BJ (cell line): ENCODE measurements around the gene SLC25A11. TPM values are rescaled to one million over a fixed set of nuclear protein-coding genes. Genes with fewer than 3 reads are reported as not detected.
A peak's percentile ranks its signal among the peaks of the same experiment; 100 is the strongest.

Source experiments
- CTCF ChIA-PET: fragments of 350-600 bp; formaldehyde crosslinking; extraction: SDS; loops from one replicate; lab custom pipeline; 2021; ENCODE audit warnings: antibody characterized with exemption, inconsistent platforms; lab: Yijun Ruan, JAX
- POLR2A ChIA-PET: fragments of 300-600 bp; sonication (Branson Sonifier 250); formaldehyde crosslinking; extraction: SDS; loops from one replicate; lab custom pipeline; 2021; ENCODE audit warnings: antibody characterized with exemption; lab: Charles Lee
- DNase-seq: peaks from one replicate; pipeline ENCODE4 v3.0.0-alpha.2; 2011; ENCODE audit warnings: low read depth
- H3K27me3 ChIP-seq: 2 replicates; pipeline ENCODE4 v1.6.0; 2011; ENCODE audit warnings: low read length; ENCODE audit not compliant: control insufficient read depth, insufficient read depth
- H3K36me3 ChIP-seq: 2 replicates; pipeline ENCODE4 v1.5.1; 2011; ENCODE audit warnings: low read length; ENCODE audit not compliant: control insufficient read depth, insufficient read depth
- H3K4me3 ChIP-seq: 2 replicates; pipeline ENCODE4 v1.5.1; 2011; ENCODE audit warnings: low read depth, mild to moderate bottlenecking, control low read depth, low read length
- CTCF ChIP-seq: IDR thresholded peaks from 2 replicates; pipeline ENCODE4 v1.5.1; 2011; ENCODE audit warnings: low read depth, mild to moderate bottlenecking, control low read depth, inconsistent platforms, low read length, moderate library complexity; ENCODE audit not compliant: insufficient read depth
- polyA plus RNA-seq: library from polyadenylated mRNA; depleted of rRNA; stranded (reverse); fragments of >200 nt; gene quantifications from 2 replicates; pipeline ENCODE4 v1.2.3, GENCODE V29; 2011

Gene SLC25A11
- polyA plus RNA-seq, 1 experiment: 70.7 TPM

GRCh38 chr17:4942760-4943508 lies 3.1 kb upstream of the SLC25A11 start:
- peaks cover 22% of the 10 kb centered on the region for H3K36me3 ChIP-seq
- no peaks in the 10 kb centered on the region for H3K27me3 ChIP-seq
- no peak for DNase-seq
- no peak overlapping the region for H3K4me3 ChIP-seq
- ChIA-PET CTCF (interaction anchor here (1.2 kb wide), 1 partner anchor 13 kb away, joined by 4 read pairs; no protein-coding TSS in a partner anchor), POLR2A (no interaction called here)
- TF ChIP-seq CTCF: no peak

GRCh38 chr17:4941319-4941610 lies 1.4 kb upstream of the SLC25A11 start:
- Histone ChIP-seq H3K36me3 (peaks cover 31% of the 10 kb centered on the region), H3K4me3 (peak overlapping the region; percentile 72), H3K27me3 (no peaks in the 10 kb centered on the region)
- TF ChIP-seq CTCF: no peak
- no peak for DNase-seq
- CTCF ChIA-PET: interaction anchor here (1.5 kb wide), 1 partner anchor 17 kb away, joined by 6 read pairs; no protein-coding TSS in a partner anchor
- POLR2A ChIA-PET: no interaction called here

- DNase-seq: no peak
- ChIA-PET CTCF (interaction anchor here (0.6 to 2.7 kb wide), 10 partner anchors 12 to 55 kb away, joined by 3 to 17 read pairs (median 4); partner anchors contain the start of genes CAMTA2 and CHRNE), POLR2A (interaction anchor here (0.6 to 1.7 kb wide), 4 partner anchors 8 to 31 kb away, joined by 3 to 9 read pairs (median 5); partner anchors contain the start of gene SPAG7)
- TF ChIP-seq CTCF: no peak
- Histone ChIP-seq H3K36me3 (peaks cover 27% of the 10 kb centered on the region), H3K4me3 (peak overlapping the region; percentile 72), H3K27me3 (no peaks in the 10 kb centered on the region)
These were observed 891 bp upstream of the SLC25A11 start for GRCh38 chr17:4940555-4941318.

DNA sequence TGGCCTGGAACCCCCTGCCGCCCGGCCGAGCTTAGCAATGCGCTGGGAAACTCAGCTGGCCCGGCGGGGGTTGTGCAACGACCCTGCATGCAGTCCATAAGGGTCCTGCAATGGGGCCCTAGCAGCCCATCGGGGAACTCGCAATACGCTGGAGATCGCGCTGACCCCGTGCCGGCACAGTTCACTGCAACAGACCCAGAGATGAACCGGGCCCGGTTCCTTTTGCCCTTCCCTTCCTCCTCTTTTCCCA lies 375 bp downstream of the SLC25A11 start:
- Histone ChIP-seq H3K36me3 (peaks cover 22% of the 10 kb centered on the region), H3K4me3 (peak overlapping the region; percentile 72), H3K27me3 (no peaks in the 10 kb centered on the region)
- ChIA-PET POLR2A (interaction anchor here (0.7 to 1.7 kb wide), 3 partner anchors 12 to 30 kb away, joined by 3 to 9 read pairs (median 3); partner anchors contain the start of gene SPAG7), CTCF (interaction anchor here (1.0 to 2.7 kb wide), 9 partner anchors 14 to 123 kb away, joined by 3 to 17 read pairs (median 5); partner anchors contain the start of genes CAMTA2, INCA1 and KIF1C)
- TF ChIP-seq CTCF: no peak
- no peak for DNase-seq
